Activated CD8-positive, alpha-beta T cell treated with anti-CD3 and anti-CD28 coated beads for 36 hours (primary cell): ENCODE measurements around the gene PRDM5. TPM values are rescaled to one million over a fixed set of nuclear protein-coding genes. Genes with fewer than 3 reads are reported as not detected.

Source experiments
- ATAC-seq: fragments of 200-7000 bp; cut with Tn5 transposase; one replicate; pipeline ENCODE4 v1.10.0; 2021; ENCODE audit warnings: mild to moderate bottlenecking, moderate library complexity
- CTCF ChIA-PET: fragments of 350-600 bp; sonication (Branson Sonifier 250); formaldehyde crosslinking; loops from one replicate; lab custom pipeline; 2021; ENCODE audit warnings: antibody characterized with exemption; lab: Charles Lee
- POLR2A ChIA-PET: fragments of 350-600 bp; sonication (Branson Sonifier 250); formaldehyde crosslinking; loops from one replicate; lab custom pipeline; 2021; ENCODE audit warnings: antibody characterized with exemption; lab: Charles Lee
- DNase-seq: peaks from one replicate; pipeline ENCODE4 v3.0.0-alpha.2; 2020
- H3K27ac Mint-ChIP-seq: one replicate; pipeline ENCODE4 v1.8.0; 2021; ENCODE audit warnings: mild to moderate bottlenecking, mixed read lengths
- H3K27me3 Mint-ChIP-seq: one replicate; pipeline ENCODE4 v1.8.0; 2021; ENCODE audit warnings: mixed read lengths
- H3K36me3 Mint-ChIP-seq: one replicate; pipeline ENCODE4 v1.8.0; 2021; ENCODE audit warnings: low read depth, mixed read lengths
- H3K4me1 Mint-ChIP-seq: one replicate; pipeline ENCODE4 v1.8.0; 2021; ENCODE audit warnings: low read depth, mixed read lengths
- H3K4me3 Mint-ChIP-seq: one replicate; pipeline ENCODE4 v1.8.0; 2021; ENCODE audit warnings: mild to moderate bottlenecking, moderate library complexity, mixed read lengths
- H3K9me3 Mint-ChIP-seq: one replicate; pipeline ENCODE4 v1.8.0; 2021; ENCODE audit warnings: mixed read lengths
- intact Hi-C: fragments of 100-400 bp; cut with micrococcal nuclease; formaldehyde crosslinking; loops from one replicate; pipeline ENCODE4 v1.10.0; 2022
- total RNA-seq, 2 experiments: library from RNA; stranded (reverse); gene quantifications; one replicate each; pipeline ENCODE4 v1.2.3, GENCODE V29; 2021
- TF ChIP-seq, protein P1 (sequence below): fragments of 200-600 bp; IDR thresholded peaks from one replicate; pipeline ENCODE4 v1.8.0; 2022; ENCODE audit warnings: antibody characterized with exemption, mild to moderate bottlenecking

PRDM5 gene
- total RNA-seq, 2 experiments from 2014 or later, result 0.51 to 0.52 TPM

GRCh38 chr4:120865985-120866384 lies 56.5 kb downstream of the PRDM5 start:
- Mint-ChIP-seq H3K36me3 (no peaks in the 10 kb centered on the region), H3K9me3 (no peaks in the 10 kb centered on the region), H3K27ac (no peak overlapping the region), H3K27me3 (peaks cover 3% of the 10 kb centered on the region), H3K4me1 (no peaks in the 10 kb centered on the region), H3K4me3 (no peak overlapping the region)
- intact Hi-C loops, result no loop called here
- CTCF ChIA-PET, result no interaction called here
- DNase-seq, result no peak
- POLR2A ChIA-PET, result no interaction called here
- ATAC-seq, result no peak
- TF ChIP-seq, protein P1, sequence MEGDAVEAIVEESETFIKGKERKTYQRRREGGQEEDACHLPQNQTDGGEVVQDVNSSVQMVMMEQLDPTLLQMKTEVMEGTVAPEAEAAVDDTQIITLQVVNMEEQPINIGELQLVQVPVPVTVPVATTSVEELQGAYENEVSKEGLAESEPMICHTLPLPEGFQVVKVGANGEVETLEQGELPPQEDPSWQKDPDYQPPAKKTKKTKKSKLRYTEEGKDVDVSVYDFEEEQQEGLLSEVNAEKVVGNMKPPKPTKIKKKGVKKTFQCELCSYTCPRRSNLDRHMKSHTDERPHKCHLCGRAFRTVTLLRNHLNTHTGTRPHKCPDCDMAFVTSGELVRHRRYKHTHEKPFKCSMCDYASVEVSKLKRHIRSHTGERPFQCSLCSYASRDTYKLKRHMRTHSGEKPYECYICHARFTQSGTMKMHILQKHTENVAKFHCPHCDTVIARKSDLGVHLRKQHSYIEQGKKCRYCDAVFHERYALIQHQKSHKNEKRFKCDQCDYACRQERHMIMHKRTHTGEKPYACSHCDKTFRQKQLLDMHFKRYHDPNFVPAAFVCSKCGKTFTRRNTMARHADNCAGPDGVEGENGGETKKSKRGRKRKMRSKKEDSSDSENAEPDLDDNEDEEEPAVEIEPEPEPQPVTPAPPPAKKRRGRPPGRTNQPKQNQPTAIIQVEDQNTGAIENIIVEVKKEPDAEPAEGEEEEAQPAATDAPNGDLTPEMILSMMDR, result no peak

GRCh38 chr4:120864969-120865368 lies 57.6 kb downstream of the PRDM5 start:
- no peak for ATAC-seq
- Mint-ChIP-seq H3K4me1 (no peaks in the 10 kb centered on the region), H3K4me3 (no peak overlapping the region)

GRCh38 chr4:120862432-120862831 lies 60.1 kb downstream of the PRDM5 start:
- DNase-seq (no peak), ATAC-seq (no peak)
- Mint-ChIP-seq H3K27me3 (peaks cover 3% of the 10 kb centered on the region), H3K4me1 (peaks cover 3% of the 10 kb centered on the region), H3K4me3 (no peak overlapping the region), H3K9me3 (no peaks in the 10 kb centered on the region), H3K27ac (no peak overlapping the region), H3K36me3 (no peaks in the 10 kb centered on the region)
- POLR2A ChIA-PET, result no interaction called here
- CTCF ChIA-PET, result interaction anchor here (1.1 kb wide), 1 partner anchor 116 kb away, joined by 4 read pairs; no protein-coding TSS in a partner anchor
- TF ChIP-seq, protein P1, result no peak
- intact Hi-C loops, result no loop called here

More at GRCh38 chr4:120864969-120865368, 57.6 kb downstream of the PRDM5 start:
- DNase-seq, result no peak
- intact Hi-C loops, result no loop called here
- no peaks in the 10 kb centered on the region for H3K9me3 Mint-ChIP-seq
- peaks cover 3% of the 10 kb centered on the region for H3K27me3 Mint-ChIP-seq
- ChIA-PET POLR2A (no interaction called here), CTCF (no interaction called here)
- no peaks in the 10 kb centered on the region for H3K36me3 Mint-ChIP-seq
- no peak overlapping the region for H3K27ac Mint-ChIP-seq
- TF ChIP-seq, protein P1, result no peak

- Mint-ChIP-seq H3K4me3 (no peak overlapping the region), H3K36me3 (no peaks in the 10 kb centered on the region), H3K4me1 (peaks cover 5% of the 10 kb centered on the region), H3K27ac (no peak overlapping the region), H3K9me3 (no peaks in the 10 kb centered on the region), H3K27me3 (peaks cover 3% of the 10 kb centered on the region)
- CTCF ChIA-PET, result interaction anchor here (1.1 kb wide), 1 partner anchor 116 kb away, joined by 4 read pairs; no protein-coding TSS in a partner anchor
- TF ChIP-seq, protein P1, result no peak
- POLR2A ChIA-PET, result no interaction called here
- DNase-seq (no peak), ATAC-seq (no peak)
- intact Hi-C loops, result no loop called here
Measured at GRCh38 chr4:120861852-120862251, 60.7 kb downstream of the PRDM5 start.

DNA sequence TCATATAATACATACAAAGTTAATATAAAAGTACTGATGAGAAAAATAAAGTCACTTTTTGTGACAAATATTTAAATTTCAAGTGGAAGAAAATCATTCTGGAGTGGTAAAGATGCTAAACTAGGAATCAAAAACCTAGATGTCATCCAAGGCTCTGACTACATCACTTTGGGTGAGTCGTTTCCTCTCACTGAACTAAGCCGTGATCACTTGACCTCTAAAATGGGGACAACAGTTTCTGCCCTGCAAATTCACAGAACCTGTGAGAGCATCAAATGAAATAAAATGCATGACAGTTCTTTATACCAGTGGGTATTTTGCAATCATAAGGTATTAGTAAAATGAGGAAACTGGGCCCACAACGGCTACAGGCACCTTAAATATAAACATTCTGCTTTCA lies 63.8 kb downstream of the PRDM5 start:
- TF ChIP-seq, protein P1, result no peak
- ATAC-seq, result peak; percentile 61
- Mint-ChIP-seq H3K9me3 (no peaks in the 10 kb centered on the region), H3K4me3 (no peak overlapping the region), H3K27me3 (peaks cover 3% of the 10 kb centered on the region), H3K27ac (no peak overlapping the region), H3K4me1 (peaks cover 13% of the 10 kb centered on the region), H3K36me3 (no peaks in the 10 kb centered on the region)
- no peak for DNase-seq
- intact Hi-C loops, result no loop called here
- POLR2A ChIA-PET, result interaction anchor here (0.6 kb wide), 1 partner anchor 70 kb away, joined by 3 read pairs; no protein-coding TSS in a partner anchor
- CTCF ChIA-PET, result interaction anchor here (1.5 kb wide), 1 partner anchor 14 kb away, joined by 3 read pairs; no protein-coding TSS in a partner anchor
